Frontal cortex (tissue), 4 donors: Measurements from ENCODE around the gene ZNF850. TPM values are rescaled to one million over a fixed set of nuclear protein-coding genes. Genes with fewer than 3 reads are reported as not detected.
"Not testable (repeated sequence)": the region's sequence is repeated elsewhere in the genome, so short reads cannot be mapped to it uniquely, and the experiment has no call there.

ENCODE experiments used
- DNase-seq, 2 donors: peaks; one replicate each; pipeline ENCODE4 v3.0.0; 2012; ENCODE audit warnings: low spot score in 2 of 2
- FAIRE-seq: peaks from 2 replicates; lab custom pipeline; 2012; peaks lifted over from hg19 to GRCh38; lab: Jason Lieb, UNC
- total RNA-seq: library from RNA; depleted of rRNA; stranded (reverse); fragments of >200 nt; gene quantifications from one replicate; pipeline ENCODE4 v1.2.3, GENCODE V29; 2014
- donor health status: control.
- donor health status: control.
- donor health status: control.

ZNF850 gene
- 6.1 TPM for total RNA-seq

DNA sequence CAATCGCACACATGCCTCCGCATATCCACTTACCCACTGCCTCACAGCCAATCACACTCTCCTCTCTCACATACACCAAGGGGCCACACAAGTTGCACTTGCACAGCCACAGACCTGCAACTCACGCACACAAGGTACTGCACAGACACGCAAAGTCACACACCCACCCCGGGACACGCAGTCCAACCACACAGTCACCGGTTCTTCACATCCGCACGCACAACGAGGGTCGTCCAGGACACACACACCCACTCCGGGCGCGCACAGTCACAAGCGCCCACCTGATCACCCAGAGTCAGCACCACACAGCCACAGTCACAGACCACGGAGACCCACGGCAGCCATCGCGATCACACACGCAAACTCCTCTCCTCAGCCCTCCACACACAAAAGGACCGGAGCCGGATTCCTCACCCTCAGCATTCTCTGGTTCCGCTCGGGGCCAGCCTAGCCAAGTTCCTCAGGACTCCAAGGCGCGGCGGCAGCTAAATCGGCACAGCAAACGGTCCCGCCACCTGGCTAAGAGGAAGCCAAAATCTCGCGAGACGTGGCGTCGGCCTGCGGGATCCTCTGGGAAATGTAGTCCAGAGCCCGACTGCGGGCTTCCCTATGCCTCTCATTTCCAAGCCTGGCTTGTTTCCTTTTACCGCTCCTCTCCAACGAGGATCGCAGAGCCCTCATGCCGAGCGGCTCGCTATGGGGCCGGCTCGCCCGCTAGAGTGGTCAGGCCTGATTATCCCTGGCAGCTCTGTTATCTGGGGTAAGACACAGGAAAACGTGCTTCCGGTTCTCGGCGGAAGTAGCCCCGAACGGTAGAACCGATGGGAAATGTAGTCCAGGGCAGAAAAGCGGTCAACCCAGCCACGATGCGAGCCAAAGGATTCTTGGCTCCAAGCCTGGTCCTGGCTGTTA lies at the start of gene ZNF850:
ZNF850 (minus strand) TSS at position 497 of the 912 bp plus-strand sequence. CDS start 10,201 bp downstream, outside the sequence.
- FAIRE-seq = no peak
- DNase-seq = peak; percentile 91 to 95

DNA sequence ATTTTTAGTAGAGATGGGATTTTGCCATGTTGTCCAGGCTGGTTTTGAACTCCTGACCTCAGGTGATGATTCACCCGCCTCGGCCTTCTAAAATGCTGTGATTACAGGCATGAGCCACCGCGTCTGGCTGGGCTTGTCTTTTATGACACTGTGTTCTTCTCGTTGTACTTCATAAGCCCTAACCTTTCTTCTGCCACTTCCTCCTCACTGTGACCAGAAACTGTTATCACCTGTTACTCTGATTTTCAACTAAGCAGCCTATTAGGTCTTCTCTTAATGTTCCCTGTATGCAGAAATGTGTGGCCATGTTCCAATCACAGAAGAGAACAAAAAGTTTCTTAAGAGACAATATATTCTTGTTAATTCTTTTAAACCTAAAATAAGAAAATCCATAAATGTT lies 49.2 kb upstream of the ZNF850 start:
- FAIRE-seq = no peak
- no peak for DNase-seq

DNA sequence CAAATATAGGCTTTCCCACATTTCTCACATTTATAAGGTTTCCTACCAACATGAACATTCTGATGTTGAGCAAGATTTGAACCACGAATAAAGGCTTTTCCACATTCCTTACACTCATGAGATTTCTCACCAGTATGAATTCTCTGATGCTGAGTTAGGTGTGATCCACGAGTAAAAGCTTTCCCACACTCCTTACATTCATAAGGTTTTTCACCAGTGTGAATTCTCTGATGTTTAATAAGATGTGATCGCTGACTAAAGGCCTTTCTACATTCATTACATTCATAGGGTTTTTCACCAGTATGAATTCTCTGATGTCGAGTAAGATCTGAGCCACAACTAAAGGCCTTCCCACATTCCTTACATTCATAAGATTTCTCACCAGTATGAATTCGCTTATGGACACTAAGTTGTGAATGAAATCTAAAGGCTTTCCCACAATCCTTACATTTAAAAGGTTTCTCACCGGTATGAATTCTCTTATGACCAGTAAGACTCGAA lies 46.6 kb upstream of the ZNF850 start:
- FAIRE-seq (no peak), DNase-seq (no peak)

DNA sequence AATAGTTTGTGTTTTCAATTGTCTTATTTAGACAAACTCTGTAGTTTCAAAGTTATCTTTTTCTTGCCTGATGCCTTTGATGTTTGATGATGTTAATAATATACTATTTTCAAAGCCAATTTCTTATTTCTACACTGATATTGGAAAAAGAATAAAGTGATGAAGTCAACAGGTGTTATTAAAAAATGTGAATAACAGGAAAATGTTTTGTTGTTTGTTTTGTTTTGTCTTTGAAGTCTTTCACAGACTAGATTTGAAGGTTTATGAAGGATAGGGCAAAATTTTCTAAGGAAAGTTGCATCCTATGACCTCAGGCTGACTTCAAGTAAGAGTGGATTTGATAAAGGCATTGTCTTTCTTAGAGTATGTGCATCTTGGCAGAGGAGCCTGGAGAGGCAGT lies 34.4 kb upstream of the ZNF850 start:
- FAIRE-seq (no peak), DNase-seq (no peak)

DNA sequence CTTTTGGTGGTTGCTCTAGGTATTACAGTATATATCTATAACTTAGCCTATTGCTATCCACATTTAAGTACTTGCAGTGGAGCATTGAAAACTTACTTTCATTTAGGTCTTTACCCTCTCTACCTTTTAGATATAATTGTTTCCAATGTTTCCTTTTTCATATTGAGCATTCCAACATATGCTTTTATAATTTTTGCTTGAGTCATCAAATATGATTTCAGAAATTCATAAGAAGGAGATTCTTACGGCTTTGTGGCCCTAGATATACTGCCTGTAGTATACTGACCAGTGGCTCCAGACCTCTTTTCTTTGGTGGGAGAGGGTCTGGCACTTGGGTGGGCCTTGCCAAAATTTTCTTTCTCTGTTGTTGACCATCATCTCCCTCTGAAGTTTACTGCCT lies 32.8 kb upstream of the ZNF850 start:
- DNase-seq = no peak
- no peak for FAIRE-seq

DNA sequence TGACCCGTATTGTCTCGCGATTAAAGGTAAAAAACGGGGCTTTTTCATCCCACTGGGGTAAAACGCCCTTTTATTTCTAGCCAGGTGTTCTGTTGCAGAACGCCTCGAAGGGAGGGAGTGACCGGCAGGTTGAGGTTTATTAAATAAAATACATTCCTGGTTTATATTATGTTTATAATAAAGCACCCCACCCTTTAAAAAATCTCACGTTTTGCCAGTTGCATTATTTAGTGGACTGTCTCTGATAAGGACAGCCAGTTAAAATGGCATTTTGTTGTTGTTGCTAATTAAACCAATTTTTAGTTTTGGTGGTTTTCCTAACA lies 25.1 kb upstream of the ZNF850 start:
- DNase-seq (no peak), FAIRE-seq (no peak)

DNA sequence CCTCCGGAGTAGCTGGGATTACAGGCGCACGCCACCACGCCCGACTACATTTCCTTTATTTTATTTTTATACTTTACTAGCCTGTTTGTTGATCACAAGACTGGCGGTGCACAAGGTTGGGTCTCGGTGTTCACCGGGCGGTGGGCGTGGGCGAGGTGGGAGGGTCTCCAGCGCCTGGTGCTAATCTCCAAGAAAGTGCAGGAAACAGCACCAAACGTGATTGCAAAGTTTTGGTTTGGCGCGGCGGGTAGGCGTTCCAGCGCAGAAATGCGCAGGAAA lies 24.0 kb upstream of the ZNF850 start:
- FAIRE-seq = no peak
- DNase-seq = no peak

DNA sequence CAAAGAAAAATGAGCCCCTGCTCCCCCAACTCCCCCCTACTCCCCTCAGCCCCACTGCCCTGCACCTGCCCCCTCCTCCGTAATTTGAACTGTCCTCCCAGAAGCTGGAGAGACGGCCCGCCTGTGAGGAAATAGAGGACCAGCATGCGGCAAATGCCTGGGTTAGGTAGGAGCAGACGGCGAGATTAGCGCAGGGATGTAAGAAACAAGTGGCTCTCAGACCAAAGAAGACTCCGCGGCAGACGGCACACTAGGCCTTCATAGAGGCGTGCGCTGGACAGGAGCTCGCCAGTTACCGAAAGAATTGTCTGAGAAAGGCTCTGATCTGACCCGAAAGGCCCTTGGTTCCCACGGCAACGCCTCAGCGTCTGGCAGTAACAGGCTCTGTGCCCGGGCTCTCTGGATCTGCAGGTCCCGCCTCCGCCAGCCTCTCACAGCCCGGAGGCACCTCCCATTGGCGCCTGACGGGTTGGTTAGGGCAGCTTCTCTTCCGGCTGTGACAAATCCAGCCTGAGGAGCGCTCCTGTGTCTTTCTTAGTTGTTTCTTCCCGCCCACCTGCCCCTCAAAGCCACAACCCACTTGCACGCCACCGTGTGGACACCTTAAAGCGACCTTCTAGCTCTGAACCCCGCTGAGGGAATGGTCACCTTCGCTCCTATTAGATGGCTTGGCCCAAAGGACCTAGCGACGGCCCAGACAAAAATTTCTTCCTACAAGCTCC lies 19.0 kb upstream of the ZNF850 start:
- DNase-seq, FAIRE-seq: not testable (repeated sequence)

DNA sequence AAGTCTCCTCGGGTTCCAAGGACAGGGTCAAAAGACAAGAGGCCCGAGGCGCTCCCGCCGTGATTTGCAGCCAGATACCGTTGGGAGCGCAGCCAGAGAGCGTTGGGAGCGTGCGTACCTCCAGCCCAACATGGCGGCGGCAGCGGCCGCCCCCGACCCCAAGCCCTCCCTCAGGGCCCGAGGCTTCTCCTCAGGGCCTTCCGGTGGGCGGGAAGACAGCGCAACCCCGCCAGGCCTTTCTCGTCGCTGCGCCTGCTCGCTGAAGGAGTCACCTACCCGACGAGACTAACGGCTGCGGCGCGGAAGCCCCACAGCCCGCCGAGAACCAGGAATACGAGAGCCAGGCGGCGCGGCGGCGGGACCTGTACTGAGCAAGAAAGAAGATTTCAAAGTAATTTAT lies 3.2 kb upstream of the ZNF850 start:
- FAIRE-seq = no peak
- DNase-seq = no peak

DNA sequence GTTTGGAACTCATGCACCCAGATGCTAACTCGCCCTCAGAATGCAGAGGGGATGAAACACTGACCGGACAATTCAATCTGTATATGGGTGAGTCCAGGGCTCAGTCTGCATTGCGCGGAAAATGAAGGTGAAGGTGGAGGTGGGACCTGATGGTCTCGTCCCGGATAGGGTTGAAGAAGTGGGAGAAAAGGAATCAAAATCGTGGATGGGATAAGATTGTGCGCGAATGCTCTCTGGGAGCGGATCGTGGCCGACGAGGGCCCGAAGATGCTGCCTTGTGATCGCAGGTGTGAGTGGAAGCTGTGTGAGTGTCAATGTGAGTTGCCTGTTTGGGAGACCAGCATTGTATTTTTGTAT lies 594 bp upstream of the ZNF850 start:
- FAIRE-seq (no peak), DNase-seq (no peak)

DNA sequence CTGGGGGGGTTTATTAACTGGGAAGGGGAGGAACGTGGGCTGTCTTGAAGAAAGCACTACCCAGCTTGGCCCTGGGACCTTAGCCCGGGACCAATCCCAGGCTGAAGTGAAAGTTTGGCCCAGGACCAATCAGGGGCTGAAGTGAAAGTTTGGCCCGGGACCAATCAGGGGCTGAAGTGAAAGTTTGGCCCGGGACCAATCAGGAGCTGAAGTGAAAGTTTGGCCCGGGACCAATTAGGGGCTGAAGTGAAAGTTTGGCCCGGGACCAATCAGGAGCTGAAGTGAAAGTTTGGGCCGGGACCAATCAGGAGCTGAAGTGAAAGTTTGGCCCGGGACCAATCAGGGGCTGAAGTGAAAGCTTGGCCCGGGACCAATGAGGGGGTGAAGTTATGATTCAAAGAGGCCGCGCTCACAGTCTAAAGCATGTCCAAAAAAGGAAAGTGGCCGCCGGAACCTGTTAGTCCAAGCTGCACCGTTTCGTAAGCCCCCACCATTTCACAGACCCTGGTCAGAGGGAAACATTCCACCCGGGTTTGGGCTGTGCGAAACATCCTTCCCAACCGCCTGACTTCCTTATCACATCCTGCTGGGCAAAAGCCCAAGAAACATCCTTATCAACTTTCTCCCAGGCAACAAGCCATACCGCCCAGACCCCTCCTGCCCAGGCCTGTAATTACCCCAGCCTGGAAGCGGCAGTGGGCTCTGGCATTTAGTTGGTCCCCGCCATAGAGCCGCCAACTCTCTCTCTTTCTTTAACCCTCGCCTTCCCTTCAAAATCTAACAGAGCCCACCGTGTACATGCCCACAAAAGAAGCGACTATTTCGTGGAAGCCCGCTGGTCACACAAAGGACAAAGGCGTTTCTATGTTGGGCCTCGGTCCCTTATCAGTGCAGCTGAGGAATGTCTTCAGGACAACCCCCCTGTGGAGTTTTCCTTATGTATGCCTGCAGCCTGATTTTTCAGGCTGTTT lies 1.1 kb downstream of the ZNF850 start:
- DNase-seq = peak in 1 of 2 donors; percentile 38
- no peak for FAIRE-seq

DNA sequence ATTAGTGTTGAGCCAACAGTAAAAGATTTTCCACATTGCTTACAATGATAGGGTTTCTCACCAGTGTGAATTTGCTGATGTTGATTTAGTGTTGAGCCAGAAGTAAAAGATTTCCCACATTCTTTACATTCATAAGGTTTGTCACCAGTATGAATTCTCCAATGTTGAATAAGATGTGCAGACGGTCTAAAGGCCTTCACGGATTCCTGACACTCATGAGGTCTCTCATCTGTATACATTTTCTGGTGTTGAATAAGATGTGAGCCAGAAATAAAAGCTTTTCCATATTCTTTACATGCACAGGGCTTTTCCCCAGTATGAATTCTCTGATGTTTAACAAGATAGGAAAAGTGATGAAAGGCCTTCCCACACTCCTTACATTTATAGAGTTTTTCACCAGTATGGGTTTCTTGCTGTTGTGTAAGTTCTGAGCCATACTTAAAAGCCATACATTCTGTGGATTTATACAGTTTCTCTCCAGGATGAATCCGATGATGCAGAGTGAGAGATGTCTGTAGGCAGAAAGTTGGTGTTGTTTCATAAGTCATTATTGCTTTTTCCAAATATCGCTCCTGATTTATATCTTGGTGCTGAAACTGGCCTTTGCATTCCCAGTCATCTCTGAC lies 22.4 kb downstream of the ZNF850 start:
- DNase-seq (no peak), FAIRE-seq (no peak)

DNA sequence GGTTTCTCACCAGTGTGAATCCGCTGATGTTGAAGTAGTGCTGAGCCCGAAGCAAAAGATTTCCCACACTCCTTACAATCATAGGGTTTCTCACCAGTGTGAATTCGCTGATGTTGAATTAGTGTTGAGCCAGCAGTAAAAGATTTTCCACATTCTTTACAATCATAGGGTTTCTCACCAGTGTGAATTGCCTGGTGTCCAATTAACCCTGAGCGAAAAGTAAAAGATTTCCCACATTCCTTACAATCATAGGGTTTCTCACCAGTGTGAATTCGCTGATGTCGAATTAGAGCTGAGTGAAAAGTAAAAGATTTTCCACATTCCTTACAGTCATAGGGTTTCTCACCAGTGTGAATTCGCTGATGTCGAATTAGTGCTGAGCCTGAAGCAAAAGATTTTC lies 23.0 kb downstream of the ZNF850 start:
- DNase-seq, FAIRE-seq: not testable (repeated sequence)

DNA sequence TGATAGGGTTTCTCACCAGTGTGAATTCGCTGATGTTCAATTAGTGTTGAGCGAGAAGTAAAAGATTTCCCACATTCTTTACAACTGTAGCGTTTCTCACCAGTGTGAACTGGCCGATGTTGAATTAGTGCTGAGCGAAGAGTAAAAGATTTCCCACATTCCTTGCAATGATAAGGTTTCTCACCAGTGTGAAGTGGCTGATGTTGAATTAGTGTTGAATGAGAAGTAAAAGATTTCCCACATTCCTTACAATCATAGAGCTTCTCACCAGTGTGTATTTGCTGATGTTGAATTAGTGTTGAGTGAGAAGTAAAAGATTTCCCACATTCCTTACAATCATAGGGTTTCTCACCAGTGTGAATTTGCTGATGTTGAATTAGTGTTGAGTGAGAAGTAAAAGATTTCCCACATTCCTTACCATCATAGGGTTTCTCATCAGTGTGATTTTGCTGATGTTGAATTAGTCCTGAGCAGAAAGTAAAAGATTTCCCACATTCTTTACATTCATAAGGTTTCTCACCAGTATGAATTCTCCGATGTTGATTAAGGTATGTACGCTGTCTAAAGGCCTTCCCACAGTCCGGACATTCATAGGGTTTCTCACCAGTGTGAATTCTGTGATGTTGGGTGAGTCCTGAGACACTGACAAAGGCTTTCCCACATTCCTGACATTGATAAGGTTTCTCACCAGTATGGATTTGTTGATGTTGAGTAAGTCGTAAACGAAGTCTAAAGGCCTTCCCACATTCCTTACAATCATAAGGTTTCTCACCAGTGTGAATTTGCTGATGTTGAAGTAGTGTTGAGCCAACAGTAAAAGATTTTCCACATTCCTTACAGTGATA lies 24.0 kb downstream of the ZNF850 start:
- DNase-seq (no peak), FAIRE-seq (no peak)

DNA sequence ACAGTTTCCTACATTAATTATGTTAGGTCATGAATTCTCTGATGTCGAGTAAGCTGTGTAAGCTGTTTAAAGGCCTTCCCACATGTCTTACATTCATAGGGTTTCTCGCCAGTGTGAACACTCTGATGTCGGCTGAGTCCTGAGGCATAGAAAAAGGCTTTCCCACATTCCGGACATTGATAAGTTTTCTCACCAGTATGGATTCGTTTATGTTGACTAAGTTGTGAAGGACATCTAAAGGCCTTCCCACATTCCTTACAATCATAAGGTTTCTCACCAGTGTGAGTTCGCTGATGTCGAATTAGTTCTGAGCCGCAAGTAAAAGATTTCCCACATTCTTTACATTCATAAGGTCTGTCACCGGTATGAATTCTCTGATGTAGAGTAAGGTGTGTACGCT lies 24.9 kb downstream of the ZNF850 start:
- no peak for FAIRE-seq

DNA sequence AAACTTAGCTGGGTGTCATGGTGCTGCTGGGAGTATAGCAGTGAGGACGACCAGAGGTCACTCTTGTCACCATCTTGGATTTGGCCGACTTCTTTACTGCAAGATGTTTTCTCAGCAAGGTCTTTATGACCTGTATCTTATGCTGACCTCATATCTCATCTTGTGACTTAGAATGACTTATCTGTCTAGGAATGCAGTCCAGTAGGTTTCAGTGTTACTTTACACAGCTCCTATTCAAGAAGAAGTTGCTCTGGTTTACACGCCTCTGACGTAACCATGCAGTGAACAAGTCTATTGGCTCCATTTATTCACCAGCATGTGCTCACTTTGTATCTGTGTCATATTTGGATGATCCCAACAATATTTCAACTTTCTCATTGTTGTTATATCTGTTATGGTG lies 26.7 kb downstream of the ZNF850 start:
- DNase-seq = no peak
- no peak for FAIRE-seq

More for the DNA sequence above, 24.9 kb downstream of the ZNF850 start:
- no peak for DNase-seq

DNA sequence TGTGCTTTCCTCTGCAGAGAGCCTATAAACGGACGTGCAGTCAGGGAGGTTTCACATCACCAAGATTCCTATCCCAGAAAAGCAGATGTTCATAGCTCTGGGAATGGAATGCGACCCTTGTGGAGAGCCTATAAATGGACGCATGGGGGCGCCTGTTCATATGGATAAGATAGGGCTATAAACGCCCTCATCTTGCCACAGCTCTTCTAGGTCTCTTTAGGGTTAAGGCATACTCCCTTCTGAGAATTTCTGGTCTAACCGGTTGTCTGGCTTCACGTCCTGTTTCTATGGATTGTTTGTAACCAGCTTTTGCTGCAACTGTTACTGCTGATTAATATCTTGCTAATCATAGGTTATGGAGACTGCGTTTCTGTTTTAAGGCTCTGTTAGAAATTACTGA lies 36.4 kb downstream of the ZNF850 start:
- DNase-seq, FAIRE-seq: not testable (repeated sequence)

DNA sequence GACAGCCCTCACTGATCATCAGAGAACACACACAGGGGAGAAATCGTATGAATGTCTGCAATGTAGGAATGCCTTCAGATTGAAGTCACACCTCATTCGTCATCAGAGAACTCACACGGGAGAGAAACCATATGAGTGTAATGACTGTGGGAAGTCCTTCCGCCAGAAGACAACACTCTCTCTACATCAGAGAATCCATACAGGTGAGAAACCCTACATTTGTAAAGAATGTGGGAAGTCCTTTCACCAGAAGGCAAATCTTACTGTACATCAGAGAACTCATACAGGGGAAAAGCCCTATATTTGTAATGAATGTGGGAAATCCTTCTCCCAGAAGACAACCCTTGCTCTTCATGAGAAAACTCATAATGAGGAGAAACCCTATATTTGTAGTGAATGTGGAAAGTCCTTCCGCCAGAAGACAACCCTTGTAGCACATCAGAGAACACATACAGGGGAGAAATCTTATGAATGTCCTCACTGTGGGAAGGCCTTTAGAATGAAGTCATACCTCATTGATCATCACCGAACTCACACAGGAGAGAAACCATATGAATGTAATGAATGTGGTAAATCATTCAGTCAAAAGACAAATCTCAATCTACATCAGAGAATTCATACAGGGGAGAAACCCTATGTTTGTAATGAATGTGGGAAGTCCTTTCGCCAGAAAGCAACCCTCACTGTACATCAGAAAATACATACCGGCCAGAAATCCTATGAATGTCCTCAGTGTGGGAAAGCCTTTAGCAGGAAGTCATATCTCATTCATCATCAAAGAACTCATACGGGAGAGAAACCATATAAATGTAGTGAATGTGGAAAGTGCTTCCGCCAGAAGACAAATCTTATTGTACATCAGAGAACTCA lies 52.7 kb downstream of the ZNF850 start:
- FAIRE-seq = no peak
- DNase-seq = no peak
